Testis (tissue), 3 donors: ENCODE data around the gene GPHN. TPM values are rescaled to one million over a fixed set of nuclear protein-coding genes. Genes with fewer than 3 reads are reported as not detected.

Source experiments
- DNase-seq: peaks from one replicate; pipeline ENCODE4 v3.0.0-alpha.2; 2019
- H3K27ac ChIP-seq, 2 donors: fragments of 200-600 bp; sonication (generic); one replicate each; pipeline ENCODE4 v1.5.1; 2019
- H3K27me3 ChIP-seq: fragments of 200-600 bp; sonication (generic); one replicate; pipeline ENCODE4 v1.5.1; 2019
- H3K36me3 ChIP-seq: fragments of 200-600 bp; sonication (generic); one replicate; pipeline ENCODE4 v1.5.1; 2017; ENCODE audit warnings: low read depth; ENCODE audit errors: missing control alignments
- H3K4me1 ChIP-seq: fragments of 200-600 bp; sonication (generic); one replicate; pipeline ENCODE4 v1.5.1; 2019
- H3K4me3 ChIP-seq, 2 donors: fragments of 200-600 bp; sonication (generic); one replicate each; pipeline ENCODE4 v1.5.1; 2017 to 2019
- H3K9me3 ChIP-seq: fragments of 200-600 bp; sonication (generic); one replicate; pipeline ENCODE4 v1.5.1; 2017
- CTCF ChIP-seq, 3 experiments: fragments of 450-650 bp in 2 of 3; fragments of 200-600 bp in 1 of 3; sonication (generic) in 1 of 3; IDR thresholded peaks; one replicate each; pipeline ENCODE4 v1.5.1; 2016 to 2019; ENCODE audit warnings: antibody characterized with exemption in 3 of 3, mild to moderate bottlenecking in 2 of 3, moderate library complexity in 1 of 3
- POLR2A ChIP-seq: fragments of 450-650 bp; IDR thresholded peaks from one replicate; pipeline ENCODE4 v1.6.1; 2017; ENCODE audit warnings: antibody characterized with exemption, mild to moderate bottlenecking, moderate library complexity
- WGBS, 2 donors: methylation state at CpG; one replicate each; pipeline ENCODE4 v1.1.5; 2018; 5-methylcytosine and 5-hydroxymethylcytosine counted together
- intact Hi-C: fragments of 100-400 bp; cut with DNase I; formaldehyde crosslinking; loops from one replicate; pipeline ENCODE4 v1.15.1; 2023; ENCODE audit warnings: low total_unique reads
- polyA plus RNA-seq: library from polyadenylated mRNA; stranded (reverse); fragments of 350-450 nt; fragmentation: Illumina TruSeq; extraction: RNeasy Lipid Tissue Mini Kit (QIAGEN cat#74804); gene quantifications from one replicate; pipeline ENCODE4 v1.2.3, GENCODE V29; 2014; ENCODE audit warnings: low read depth, low replicate concordance; ENCODE audit not compliant: insufficient read depth
- total RNA-seq, 2 donors: library from RNA; depleted of rRNA; stranded (reverse); fragments of >200 nt; gene quantifications; one replicate each; pipeline ENCODE4 v1.2.3, GENCODE V29; 2016

GPHN gene
- total and polyA plus RNA-seq, 3 donors from 2014 or later: 14.2 to 26.5 (median 25.4) TPM

DNA sequence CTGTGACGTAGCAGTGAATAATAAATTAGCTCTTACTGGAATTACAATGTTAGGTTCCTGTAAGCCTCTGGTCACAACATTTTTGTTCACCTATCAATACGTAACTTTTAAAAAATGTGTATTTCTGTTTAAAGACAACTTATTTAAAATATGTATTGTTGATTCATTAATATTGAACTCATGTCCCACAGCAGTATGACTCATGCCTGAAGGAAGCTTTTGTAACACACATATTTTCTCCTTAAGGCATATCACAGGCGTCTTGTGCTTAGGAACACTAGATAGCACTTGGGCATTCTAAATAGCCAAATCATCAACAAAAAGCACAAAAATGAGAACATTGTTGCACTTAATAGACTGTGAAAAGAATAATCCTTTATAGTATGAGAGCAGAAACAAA, 92.5 kb downstream of the GPHN start:
- 65 to 67% methylated on average over 3 of the region's 3 CpGs for WGBS, 2 donors

DNA sequence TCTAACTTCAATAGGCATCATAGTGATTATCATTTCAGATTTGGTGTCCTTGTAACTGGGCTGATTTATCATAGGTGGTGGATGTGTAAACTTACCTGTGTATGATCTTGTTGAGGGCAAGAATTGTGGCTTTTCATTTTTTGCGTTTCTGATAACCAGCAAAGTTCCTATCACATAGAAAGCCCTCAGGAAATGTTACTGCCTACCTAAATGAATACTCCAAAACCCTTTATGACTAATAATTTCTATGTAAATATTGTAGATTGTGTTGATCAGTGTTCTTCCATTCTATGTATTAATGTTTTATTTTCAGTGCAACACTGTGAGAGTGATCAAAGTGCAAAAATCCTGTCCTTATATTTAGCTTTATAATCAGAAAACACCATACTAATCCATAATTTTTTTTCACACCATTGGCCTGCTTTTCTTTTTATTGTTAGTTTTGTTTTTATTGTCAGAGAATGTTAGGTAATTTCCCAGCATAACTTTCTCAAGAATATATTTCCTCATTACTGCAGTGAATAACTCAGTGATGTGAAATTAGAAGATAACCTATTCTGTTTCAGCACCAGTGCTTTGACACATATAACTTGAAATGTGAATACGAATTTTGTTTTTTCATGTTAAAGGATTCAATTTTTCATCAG, 94.1 kb downstream of the GPHN start:
- no peak for DNase-seq
- no peaks in the 10 kb centered on the region for H3K27me3 ChIP-seq
- H3K4me1 ChIP-seq: no peaks in the 10 kb centered on the region
- H3K27ac ChIP-seq: peak overlapping the region in 1 of 2 donors; percentile 17
- WGBS, 2 donors: 64 to 74% methylated on average over 2 of the region's 2 CpGs
- no peaks in the 10 kb centered on the region for H3K36me3 ChIP-seq
- no peak overlapping the region for H3K4me3 ChIP-seq
- no peaks in the 10 kb centered on the region for H3K9me3 ChIP-seq
- intact Hi-C loops: no loop called here
- TF ChIP-seq POLR2A (no peak), CTCF (IDR thresholded peaks at IDR 0.05) (no peak)

More for the DNA sequence above, 92.5 kb downstream of the GPHN start:
- no peak overlapping the region for H3K4me3 ChIP-seq
- no peaks in the 10 kb centered on the region for H3K27me3 ChIP-seq
- DNase-seq: no peak
- H3K9me3 ChIP-seq: no peaks in the 10 kb centered on the region
- intact Hi-C loops: no loop called here
- H3K27ac ChIP-seq: peak overlapping the region in 1 of 2 donors; percentile 33
- TF ChIP-seq CTCF (IDR thresholded peaks at IDR 0.05): no peak
- no peak for TF ChIP-seq POLR2A
- no peaks in the 10 kb centered on the region for H3K36me3 ChIP-seq
- no peaks in the 10 kb centered on the region for H3K4me1 ChIP-seq

DNA sequence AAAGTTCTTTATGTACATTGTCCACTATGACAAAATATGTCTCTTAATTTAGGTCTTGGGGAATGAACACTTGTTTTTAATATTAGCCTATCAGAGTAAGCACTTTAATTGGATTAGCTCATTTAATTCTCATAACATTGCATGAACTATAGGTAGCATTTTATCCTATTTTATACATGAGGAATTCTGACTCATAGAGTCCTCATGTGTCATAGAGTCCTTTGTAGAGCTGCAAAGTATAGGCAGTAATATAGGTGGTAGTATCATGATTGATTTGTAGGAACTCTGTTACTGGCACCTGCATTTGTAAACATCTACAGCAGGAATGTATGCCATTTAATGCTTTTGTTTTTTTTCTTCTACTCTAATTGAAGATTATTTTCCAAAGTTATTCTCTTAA, 96.0 kb downstream of the GPHN start:
- no peaks in the 10 kb centered on the region for H3K4me1 ChIP-seq
- no peak overlapping the region for H3K4me3 ChIP-seq
- H3K27me3 ChIP-seq: no peaks in the 10 kb centered on the region
- no peaks in the 10 kb centered on the region for H3K36me3 ChIP-seq
- TF ChIP-seq CTCF (IDR thresholded peaks at IDR 0.05) (no peak), POLR2A (no peak)
- no peak for DNase-seq
- intact Hi-C loops: no loop called here
- H3K27ac ChIP-seq: no peak overlapping the region
- no peaks in the 10 kb centered on the region for H3K9me3 ChIP-seq

DNA sequence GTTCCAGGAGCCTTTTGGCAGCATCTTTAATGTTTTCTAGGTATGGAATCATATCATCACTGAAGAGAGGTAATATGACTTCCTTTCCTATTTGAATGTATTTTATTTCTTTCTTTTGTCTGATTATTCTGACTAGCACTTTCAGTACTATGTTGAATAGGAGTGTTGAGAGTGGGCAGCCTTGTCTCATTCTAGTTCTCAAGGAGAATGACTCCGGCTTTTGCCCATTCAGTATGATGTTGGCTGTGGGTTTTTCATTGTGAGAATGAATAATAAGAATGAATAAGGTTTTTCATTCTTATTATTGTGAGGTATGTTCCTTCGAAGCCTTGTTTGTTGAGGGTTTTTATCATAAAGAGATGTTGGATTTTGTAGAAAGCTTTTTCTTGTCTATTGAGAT, 98.9 kb downstream of the GPHN start:
- H3K27ac ChIP-seq: no peak overlapping the region
- no peak for DNase-seq
- H3K9me3 ChIP-seq: no peaks in the 10 kb centered on the region
- intact Hi-C loops: no loop called here
- 78 to 80% methylated on average over 2 of the region's 2 CpGs for WGBS, 2 donors
- H3K27me3 ChIP-seq: no peaks in the 10 kb centered on the region
- TF ChIP-seq POLR2A (no peak), CTCF (IDR thresholded peaks at IDR 0.05) (no peak)
- no peaks in the 10 kb centered on the region for H3K36me3 ChIP-seq
- no peak overlapping the region for H3K4me3 ChIP-seq
- no peaks in the 10 kb centered on the region for H3K4me1 ChIP-seq

GRCh38 chr14:66610154-66610563, 102.2 kb downstream of the GPHN start:
- Histone ChIP-seq H3K4me3 (no peak overlapping the region), H3K9me3 (no peaks in the 10 kb centered on the region), H3K27me3 (no peaks in the 10 kb centered on the region), H3K4me1 (no peaks in the 10 kb centered on the region), H3K27ac (no peak overlapping the region), H3K36me3 (no peaks in the 10 kb centered on the region)
- TF ChIP-seq POLR2A (no peak), CTCF (IDR thresholded peaks at IDR 0.05) (no peak)
- WGBS, 2 donors: 81 to 90% methylated on average over 4 of the region's 4 CpGs
- DNase-seq: no peak
- intact Hi-C loops: no loop called here
